HepG2 (cell line): ENCODE results near the gene ETV2. TPM values are rescaled to one million over a fixed set of nuclear protein-coding genes. Genes with fewer than 3 reads are reported as not detected.
A peak's percentile ranks its signal among the peaks of the same experiment; 100 is the strongest.

Source experiments
- FOXK2 ChIP-seq: fragments of 450-650 bp; IDR thresholded peaks from 2 replicates; pipeline ENCODE4 v1.6.1; 2016
- GABPB1 ChIP-seq: IDR thresholded peaks from 2 replicates; pipeline ENCODE4 v1.6.1; 2016; ENCODE audit warnings: mild to moderate bottlenecking, missing genetic modification reagents, moderate library complexity, missing compliant biosample characterization
- GPN1 ChIP-seq: sonication (generic); formaldehyde crosslinking; IDR thresholded peaks from 2 replicates; pipeline ENCODE4 v1.5.1; 2020; ENCODE audit warnings: missing genetic modification reagents, borderline replicate concordance
- HNRNPLL ChIP-seq: fragments of 200-400 bp; formaldehyde crosslinking; IDR thresholded peaks from 2 replicates; pipeline ENCODE4 v1.6.1; 2017; ENCODE audit warnings: mild to moderate bottlenecking, low read depth, low read length; ENCODE audit not compliant: poor library complexity, severe bottlenecking
- MAX ChIP-seq: IDR thresholded peaks from 2 replicates; pipeline ENCODE4 v1.6.1; 2012; ENCODE audit warnings: inconsistent platforms
- MLX ChIP-seq: IDR thresholded peaks from 2 replicates; pipeline ENCODE4 v1.6.1; 2016
- PATZ1 ChIP-seq: sonication (generic); formaldehyde crosslinking; IDR thresholded peaks from 2 replicates; pipeline ENCODE4 v1.4.0; 2020; ENCODE audit warnings: missing genetic modification reagents
- RFXAP ChIP-seq: sonication (generic); formaldehyde crosslinking; IDR thresholded peaks from 2 replicates; pipeline ENCODE4 v1.4.0; 2020; ENCODE audit warnings: missing genetic modification reagents, borderline replicate concordance
- RXRA ChIP-seq: sonication (generic); formaldehyde crosslinking; IDR thresholded peaks from 2 replicates; pipeline ENCODE4 v1.5.1; 2020; ENCODE audit warnings: missing genetic modification reagents
- SAP130 ChIP-seq: IDR thresholded peaks from 2 replicates; pipeline ENCODE4 v1.6.1; 2016; ENCODE audit warnings: low read depth
- SP5 ChIP-seq: IDR thresholded peaks from 2 replicates; pipeline ENCODE4 v1.6.1; 2016; ENCODE audit warnings: low read depth, borderline replicate concordance
- ZBTB26 ChIP-seq: IDR thresholded peaks from 2 replicates; pipeline ENCODE4 v1.6.1; 2016; ENCODE audit warnings: missing compliant biosample characterization, missing genetic modification reagents, borderline replicate concordance
- ZKSCAN5 ChIP-seq: sonication (generic); formaldehyde crosslinking; IDR thresholded peaks from 2 replicates; pipeline ENCODE4 v1.5.1; 2020; ENCODE audit warnings: mild to moderate bottlenecking, missing genetic modification reagents
- ZNF205 ChIP-seq: IDR thresholded peaks from 2 replicates; pipeline ENCODE4 v1.6.1; 2018; ENCODE audit warnings: missing biosample characterization, missing genetic modification reagents
- ZNF263 ChIP-seq: sonication (generic); formaldehyde crosslinking; IDR thresholded peaks from 2 replicates; pipeline ENCODE4 v1.4.0; 2020; ENCODE audit warnings: missing genetic modification reagents
- ZNF556 ChIP-seq: sonication (generic); formaldehyde crosslinking; IDR thresholded peaks from 2 replicates; pipeline ENCODE4 v1.4.0; 2020; ENCODE audit warnings: mild to moderate bottlenecking, missing genetic modification reagents, borderline replicate concordance
- ZNF574 ChIP-seq: sonication (generic); formaldehyde crosslinking; IDR thresholded peaks from 2 replicates; pipeline ENCODE4 v1.4.0; 2020; ENCODE audit warnings: missing genetic modification reagents
- ZNF598 ChIP-seq: sonication (generic); formaldehyde crosslinking; IDR thresholded peaks from 2 replicates; pipeline ENCODE4 v1.5.1; 2020; ENCODE audit warnings: mild to moderate bottlenecking, missing genetic modification reagents, borderline replicate concordance
- ZNF878 ChIP-seq: sonication (generic); formaldehyde crosslinking; IDR thresholded peaks from 2 replicates; pipeline ENCODE4 v1.8.1; 2023; ENCODE audit warnings: mild to moderate bottlenecking, missing genetic modification reagents, moderate library complexity
- polyA plus RNA-seq, 8 experiments: library from polyadenylated mRNA; depleted of rRNA in 3 of 8; stranded (reverse) in 7 of 8; unstranded in 1 of 8; fragments of >200 nt; fragmentation: Illumina TruSeq in 4 of 8; extraction: Trizol in 4 of 8; gene quantifications; 2 replicates each; pipeline versions ENCODE4 v1.2.1 to v1.2.3, GENCODE V29; 2011 to 2016; ENCODE audit warnings: low read depth in 4 of 8, missing spikeins in 1 of 8, mixed read lengths in 1 of 8; ENCODE audit not compliant: insufficient read depth in 1 of 8
- total RNA-seq, 5 experiments: library from RNA; depleted of rRNA; stranded (reverse); fragments of >200 nt; fragmentation: Illumina TruSeq; extraction: Trizol; gene quantifications; 2 replicates each; pipeline ENCODE4 v1.2.3, GENCODE V29; 2016; ENCODE audit warnings: low read depth in 1 of 5

The ETV2 gene
- total and polyA plus RNA-seq, 2 of the 13 experiments (the other 11 are each of a cell fraction or from before 2014, with no cell fraction given), result 0.07 to 0.20 TPM

GRCh38 chr19:35673121-35673804 is 31.7 kb downstream of the ETV2 start (continued):
- TF ChIP-seq MLX (CRISPR knock-in tag), result 0 out of 2 replicates have a peak, but pooled peaks have one; percentile 9
- TF ChIP-seq SAP130, result peak; percentile 31; the same call in 1 of the 2 replicates
- TF ChIP-seq ZBTB26, result 0 out of 2 replicates have a peak, but pooled peaks have one; percentile 30
- 0 out of 2 replicates have a peak, but pooled peaks have one; percentile 13 for TF ChIP-seq ZNF574 (CRISPR knock-in tag)
- TF ChIP-seq SP5, result peak; percentile 42; the same call in 1 of the 2 replicates
- peak; percentile 92 for TF ChIP-seq ZNF263 (CRISPR knock-in tag)
- TF ChIP-seq ZNF205 (CRISPR knock-in tag), result 0 out of 2 replicates have a peak, but pooled peaks have one; percentile 32
- no peak for TF ChIP-seq ZNF878 (CRISPR knock-in tag)
- TF ChIP-seq ZKSCAN5, result 0 out of 2 replicates have a peak, but pooled peaks have one; percentile 17
- TF ChIP-seq RXRA (CRISPR knock-in tag), result no peak
- TF ChIP-seq GPN1 (CRISPR knock-in tag), result peak; percentile 22; the same call in 1 of the 2 replicates
- TF ChIP-seq HNRNPLL, result peak; percentile 14
- peak; percentile 33; the same call in 1 of the 2 replicates for TF ChIP-seq ZNF556
- no peak for TF ChIP-seq FOXK2
- TF ChIP-seq PATZ1 (CRISPR knock-in tag), result peak; percentile 50
- peak; percentile 49; the same call in 1 of the 2 replicates for TF ChIP-seq GABPB1 (CRISPR knock-in tag)
- TF ChIP-seq MAX, result peak; percentile 48; the same call in 1 of the 2 replicates
- TF ChIP-seq ZNF598, result peak; percentile 33; the same call in 1 of the 2 replicates
- TF ChIP-seq RFXAP (CRISPR knock-in tag), result peak; percentile 38; the same call in 1 of the 2 replicates
